Spleen (tissue), 11 donors: ENCODE measurements around the gene POLR2H. TPM values are rescaled to one million over a fixed set of nuclear protein-coding genes. Genes with fewer than 3 reads are reported as not detected.

Experiments
- DNase-seq: peaks from one replicate; pipeline ENCODE4 v3.0.0-alpha.2; 2020
- H3K27ac ChIP-seq, 8 donors: fragments of 200-600 bp; sonication (generic) in 7 of 8; 1 replicate in 4 of 8; 2 replicates in 4 of 8; pipeline versions ENCODE4 v1.5.0 to v1.8.0; 2016 to 2021; ENCODE audit warnings: inconsistent platforms in 4 of 8, mild to moderate bottlenecking in 4 of 8, moderate library complexity in 1 of 8
- H3K27me3 ChIP-seq, 7 donors: fragments of 200-600 bp; sonication (generic) in 6 of 7; replicated peaks in 1 of 7; 1 replicate in 4 of 7; 2 replicates in 3 of 7; pipeline versions ENCODE4 v1.5.0 to v1.8.0; 2016 to 2021; ENCODE audit warnings: inconsistent platforms in 3 of 7, mild to moderate bottlenecking in 1 of 7
- H3K36me3 ChIP-seq, 6 donors: fragments of 200-600 bp; sonication (generic) in 5 of 6; 1 replicate in 4 of 6; 2 replicates in 2 of 6; pipeline versions ENCODE4 v1.5.0 to v1.8.0; 2016 to 2021; ENCODE audit warnings: inconsistent platforms in 2 of 6
- H3K4me1 ChIP-seq, 6 donors: fragments of 200-600 bp; sonication (generic) in 5 of 6; 1 replicate in 3 of 6; 2 replicates in 3 of 6; pipeline versions ENCODE4 v1.5.0 to v1.8.0; 2016 to 2021; ENCODE audit warnings: inconsistent platforms in 3 of 6
- H3K4me3 ChIP-seq, 8 donors: fragments of 200-600 bp; sonication (generic) in 7 of 8; 1 replicate in 4 of 8; 2 replicates in 4 of 8; pipeline versions ENCODE4 v1.5.0 to v1.8.0; 2016 to 2021; ENCODE audit warnings: inconsistent platforms in 4 of 8, mild to moderate bottlenecking in 4 of 8, moderate library complexity in 2 of 8
- H3K9me3 ChIP-seq, 8 donors: fragments of 200-600 bp; sonication (generic) in 7 of 8; 1 replicate in 4 of 8; 2 replicates in 4 of 8; pipeline versions ENCODE4 v1.5.0 to v1.8.0; 2016 to 2021; ENCODE audit warnings: inconsistent platforms in 4 of 8
- POLR2A ChIP-seq, 3 donors: fragments of 450-650 bp; IDR thresholded peaks; one replicate each; pipeline ENCODE4 v1.5.1; 2017; ENCODE audit warnings: antibody characterized with exemption in 3 of 3, mild to moderate bottlenecking in 1 of 3
- POLR2AphosphoS5 ChIP-seq, 3 donors: sonication (generic); formaldehyde crosslinking; IDR thresholded peaks; one replicate each; pipeline ENCODE4 v1.5.1; 2017; ENCODE audit warnings: antibody characterized with exemption in 3 of 3
- WGBS, 5 donors: extraction: QIAGEN DNeasy Blood & Tissue Kit in 3 of 5; methylation state at CpG; one replicate each; pipeline versions ENCODE4 v1.1.5 to v1.1.7; 2013 to 2018; 5-methylcytosine and 5-hydroxymethylcytosine counted together
- intact Hi-C: fragments of 100-400 bp; cut with DNase I; formaldehyde crosslinking; loops from one replicate; pipeline ENCODE4 v1.15.0; 2023; ENCODE audit warnings: low total_unique reads
- polyA plus RNA-seq, 3 donors: library from polyadenylated mRNA; stranded (reverse); fragments of 200-250 nt; gene quantifications; one replicate each; pipeline ENCODE4 v1.2.1, GENCODE V29; 2013
- total RNA-seq, 7 donors: library from RNA; depleted of rRNA in 3 of 7; stranded (reverse); fragments of >200 nt in 3 of 7; fragmentation: NEBNext Ultra II Directional in 4 of 7; extraction: Animal tissue kit (Norgen Biotek cat#: 25700) in 4 of 7; gene quantifications; one replicate each; pipeline versions ENCODE4 v1.1.0 to v1.2.1, GENCODE V29; 2016 to 2021
- TF ChIP-seq, protein P1 (sequence below), 11 experiments: fragments of 200-600 bp in 7 of 11; fragments of 450-650 bp in 4 of 11; sonication (generic) in 4 of 11; IDR thresholded peaks in 8 of 11; conservative IDR thresholded peaks in 3 of 11; 1 replicate in 7 of 11; 2 replicates in 4 of 11; pipeline versions ENCODE4 v1.4.0 to v1.8.0; 2016 to 2021; ENCODE audit warnings: antibody characterized with exemption in 11 of 11, inconsistent platforms in 4 of 11, mild to moderate bottlenecking in 1 of 11
- donor health status: healthy with polysubstance abuse.
- donor health status: DM: no; HTN: no; CAD: no; lungs with moderate emphysema.
- donor health status: DM: no; HTN: no; CAD: no.
- donor health status: Bipolar disorder and iron deficiency.
- donor health status: healthy.
- donor health status: DM: no; HTN: no; CAD: no.
- donor health status: DM: yes; HTN: yes; CAD: no.

POLR2H gene
- total and polyA plus RNA-seq, 10 donors, result 42.5 to 139 (median 86.6) TPM

GRCh38 chr3:184333190-184333589, 28.3 kb upstream of the POLR2H start:
- TF ChIP-seq POLR2A (IDR thresholded peaks at IDR 0.05), result no peak
- TF ChIP-seq, protein P1, sequence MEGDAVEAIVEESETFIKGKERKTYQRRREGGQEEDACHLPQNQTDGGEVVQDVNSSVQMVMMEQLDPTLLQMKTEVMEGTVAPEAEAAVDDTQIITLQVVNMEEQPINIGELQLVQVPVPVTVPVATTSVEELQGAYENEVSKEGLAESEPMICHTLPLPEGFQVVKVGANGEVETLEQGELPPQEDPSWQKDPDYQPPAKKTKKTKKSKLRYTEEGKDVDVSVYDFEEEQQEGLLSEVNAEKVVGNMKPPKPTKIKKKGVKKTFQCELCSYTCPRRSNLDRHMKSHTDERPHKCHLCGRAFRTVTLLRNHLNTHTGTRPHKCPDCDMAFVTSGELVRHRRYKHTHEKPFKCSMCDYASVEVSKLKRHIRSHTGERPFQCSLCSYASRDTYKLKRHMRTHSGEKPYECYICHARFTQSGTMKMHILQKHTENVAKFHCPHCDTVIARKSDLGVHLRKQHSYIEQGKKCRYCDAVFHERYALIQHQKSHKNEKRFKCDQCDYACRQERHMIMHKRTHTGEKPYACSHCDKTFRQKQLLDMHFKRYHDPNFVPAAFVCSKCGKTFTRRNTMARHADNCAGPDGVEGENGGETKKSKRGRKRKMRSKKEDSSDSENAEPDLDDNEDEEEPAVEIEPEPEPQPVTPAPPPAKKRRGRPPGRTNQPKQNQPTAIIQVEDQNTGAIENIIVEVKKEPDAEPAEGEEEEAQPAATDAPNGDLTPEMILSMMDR (IDR thresholded peaks at IDR 0.05 in 8 of 11, conservative IDR thresholded peaks at IDR 0.05 in 3 of 11), result no peak
- no peak for TF ChIP-seq POLR2AphosphoS5 (IDR thresholded peaks at IDR 0.05)
- H3K9me3 ChIP-seq, result no peaks in the 10 kb centered on the region
- no peaks in the 10 kb centered on the region for H3K27me3 ChIP-seq
- whole genome bisulfite sequencing, 5 donors, result 88 to 93% (median 89%) methylated on average over 6 of the region's 6 CpGs
- peak overlapping the region in 1 of 8 donors; percentile 33 for H3K27ac ChIP-seq
- H3K4me3 ChIP-seq, result no peak overlapping the region
- peaks cover 8 to 64% (median 35%) of the 10 kb centered on the region in 6 donors for H3K4me1 ChIP-seq
- intact Hi-C loops, result no loop called here
- peaks cover 11 to 73% (median 71%) of the 10 kb centered on the region in 6 donors for H3K36me3 ChIP-seq
- DNase-seq, result no peak

DNA sequence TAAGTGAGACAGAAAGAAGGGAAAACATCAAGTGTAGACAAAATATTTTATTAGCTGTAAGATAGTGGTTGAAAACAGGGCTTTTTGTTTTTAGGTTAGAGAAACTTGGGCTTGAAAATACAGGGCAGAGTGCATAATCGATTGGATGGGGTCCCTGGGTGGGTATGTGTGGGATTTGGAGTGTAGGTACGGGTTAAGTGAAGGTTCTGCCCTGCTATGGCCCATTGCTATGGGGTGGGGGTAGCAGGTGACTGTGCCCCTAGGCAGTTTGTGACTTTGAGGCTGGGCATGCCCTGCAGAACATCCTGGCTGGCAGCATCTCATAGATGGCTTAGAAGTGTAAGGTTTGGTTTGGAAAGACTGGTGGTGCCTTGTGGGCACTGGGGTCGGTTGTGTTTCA, 27.8 kb upstream of the POLR2H start:
- Histone ChIP-seq H3K27me3 (peaks cover 0 to 5% (median 0%) of the 10 kb centered on the region in 7 donors), H3K36me3 (peaks cover 10 to 68% (median 66%) of the 10 kb centered on the region in 6 donors), H3K9me3 (no peaks in the 10 kb centered on the region), H3K4me1 (peaks cover 8 to 70% (median 38%) of the 10 kb centered on the region in 6 donors), H3K27ac (peak overlapping the region in 2 of 8 donors; percentile 0 to 93), H3K4me3 (no peak overlapping the region)
- DNase-seq, result no peak
- WGBS, 5 donors, result 76 to 88% (median 80%) methylated on average over 2 to 3 of the region's 3 CpGs
- intact Hi-C loops, result no loop called here
- TF ChIP-seq POLR2A (IDR thresholded peaks at IDR 0.05) (no peak), POLR2AphosphoS5 (IDR thresholded peaks at IDR 0.05) (peak in 1 of 3 donors; percentile 17)
- TF ChIP-seq, protein P1 (IDR thresholded peaks at IDR 0.05 in 8 of 11, conservative IDR thresholded peaks at IDR 0.05 in 3 of 11), result no peak

GRCh38 chr3:184334470-184335158, 26.9 kb upstream of the POLR2H start:
- peaks cover 0 to 5% (median 0%) of the 10 kb centered on the region in 7 donors for H3K27me3 ChIP-seq
- intact Hi-C loops, result no loop called here
- no peak for DNase-seq
- TF ChIP-seq POLR2A (IDR thresholded peaks at IDR 0.05) (no peak), POLR2AphosphoS5 (IDR thresholded peaks at IDR 0.05) (peak in 1 of 3 donors; percentile 72)
- TF ChIP-seq, protein P1 (IDR thresholded peaks at IDR 0.05 in 8 of 11, conservative IDR thresholded peaks at IDR 0.05 in 3 of 11), result no peak
- H3K9me3 ChIP-seq, result no peaks in the 10 kb centered on the region
- H3K4me3 ChIP-seq, result no peak overlapping the region
- H3K27ac ChIP-seq, result peak overlapping the region in 6 of 8 donors; percentile 85 to 95 (median 92)
- 74 to 89% (median 79%) methylated on average over 15 of the region's 15 CpGs for WGBS, 5 donors
- H3K4me1 ChIP-seq, result peaks cover 8 to 73% (median 41%) of the 10 kb centered on the region in 6 donors
- peaks cover 3 to 61% (median 57%) of the 10 kb centered on the region in 6 donors for H3K36me3 ChIP-seq

DNA sequence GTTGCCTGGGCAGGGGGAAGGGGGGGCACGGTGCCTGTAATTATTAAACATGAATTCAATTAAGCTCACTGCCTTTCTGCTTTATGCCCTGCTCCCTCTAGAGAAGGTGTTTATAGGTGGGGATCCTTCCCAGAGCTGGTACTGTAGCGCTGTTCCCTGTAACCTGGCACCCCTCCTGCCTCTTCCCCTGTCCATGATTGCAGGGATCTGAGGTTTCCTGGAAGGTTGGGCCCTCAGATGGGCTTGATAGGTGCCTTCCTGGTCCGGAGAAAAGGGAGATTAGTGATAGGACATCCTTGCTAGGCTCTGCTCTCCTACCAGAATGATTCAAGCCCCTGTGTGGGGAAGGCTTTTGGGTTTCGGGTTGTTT, 26.2 kb upstream of the POLR2H start:
- peaks cover 3 to 57% (median 50%) of the 10 kb centered on the region in 6 donors for H3K36me3 ChIP-seq
- peak overlapping the region; percentile 83 to 95 (median 89) for H3K27ac ChIP-seq
- intact Hi-C loops, result no loop called here
- peaks cover 8 to 73% (median 41%) of the 10 kb centered on the region in 6 donors for H3K4me1 ChIP-seq
- H3K27me3 ChIP-seq, result peaks cover 0 to 5% (median 0%) of the 10 kb centered on the region in 7 donors
- H3K9me3 ChIP-seq, result no peaks in the 10 kb centered on the region
- 40 to 64% (median 56%) methylated on average over 4 of the region's 4 CpGs for WGBS, 5 donors
- peak overlapping the region in 6 of 8 donors; percentile 70 to 83 (median 78) for H3K4me3 ChIP-seq
- TF ChIP-seq POLR2AphosphoS5 (IDR thresholded peaks at IDR 0.05) (no peak), POLR2A (IDR thresholded peaks at IDR 0.05) (no peak)
- TF ChIP-seq, protein P1 (IDR thresholded peaks at IDR 0.05 in 8 of 11, conservative IDR thresholded peaks at IDR 0.05 in 3 of 11), result no peak
- no peak for DNase-seq
